Stimulated activated CD4-positive, alpha-beta T cell treated with anti-CD3 and anti-CD28 coated beads, Interleukin-1b, Interleukin-23, amount 100 ng/mL, for 1 hour (primary cell): ENCODE measurements around the gene SLC26A8.
A peak's percentile ranks its signal among the peaks of the same experiment; 100 is the strongest.
"Not testable (repeated sequence)": the region's sequence is repeated elsewhere in the genome, so short reads cannot be mapped to it uniquely, and the experiment has no call there.

Experiments used
- DNase-seq, 2 donors: peaks; one replicate each; pipeline ENCODE4 v3.0.0-alpha.2; 2020; ENCODE audit warnings: low read depth in 2 of 2

Gene SLC26A8

GRCh38 chr6:35943390-35943789 lies 81.1 kb downstream of the SLC26A8 start:
- no peak for DNase-seq

DNA sequence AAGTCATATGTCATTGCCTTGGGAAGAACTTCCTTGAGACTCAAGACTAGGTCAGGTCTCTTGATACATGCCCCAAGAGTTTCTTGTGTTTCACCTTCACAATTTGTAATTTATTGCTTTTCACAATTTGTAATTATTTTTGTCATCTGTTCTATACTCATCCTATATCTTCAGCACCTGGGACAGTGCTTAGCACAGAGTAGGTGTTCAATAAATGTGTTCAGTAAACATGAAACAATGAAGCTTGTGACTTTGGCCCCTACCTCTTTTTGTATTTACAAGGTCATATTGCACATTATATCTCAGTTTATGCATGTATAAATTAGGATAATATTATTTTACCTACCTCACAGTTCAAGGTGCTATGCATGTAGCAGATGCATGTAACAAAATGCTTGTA lies 82.1 kb downstream of the SLC26A8 start:
- DNase-seq = no peak

DNA sequence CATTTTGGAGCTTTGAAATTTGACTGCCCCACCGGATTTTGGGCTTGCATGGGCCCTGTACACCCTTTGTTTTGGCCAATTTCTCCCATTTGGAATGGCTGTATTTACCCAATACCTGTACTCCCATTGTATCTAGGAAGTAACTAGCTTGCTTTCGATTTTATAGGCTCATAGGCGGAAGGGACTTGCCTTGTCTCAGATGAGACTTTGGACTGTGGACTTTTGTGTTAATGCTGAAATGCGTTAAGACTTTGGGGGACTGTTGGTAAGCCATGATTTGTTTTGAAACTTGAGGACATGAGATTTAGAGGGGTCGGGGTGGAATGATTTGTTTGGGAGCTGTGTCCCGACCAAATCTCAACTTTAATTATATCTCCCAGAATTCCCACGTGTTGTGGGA lies 83.3 kb downstream of the SLC26A8 start:
- DNase-seq = not testable (repeated sequence)

GRCh38 chr6:35940014-35940413 lies 84.4 kb downstream of the SLC26A8 start:
- DNase-seq = not testable (repeated sequence)

GRCh38 chr6:35939259-35939658 lies 85.2 kb downstream of the SLC26A8 start:
- not testable (repeated sequence) for DNase-seq

DNA sequence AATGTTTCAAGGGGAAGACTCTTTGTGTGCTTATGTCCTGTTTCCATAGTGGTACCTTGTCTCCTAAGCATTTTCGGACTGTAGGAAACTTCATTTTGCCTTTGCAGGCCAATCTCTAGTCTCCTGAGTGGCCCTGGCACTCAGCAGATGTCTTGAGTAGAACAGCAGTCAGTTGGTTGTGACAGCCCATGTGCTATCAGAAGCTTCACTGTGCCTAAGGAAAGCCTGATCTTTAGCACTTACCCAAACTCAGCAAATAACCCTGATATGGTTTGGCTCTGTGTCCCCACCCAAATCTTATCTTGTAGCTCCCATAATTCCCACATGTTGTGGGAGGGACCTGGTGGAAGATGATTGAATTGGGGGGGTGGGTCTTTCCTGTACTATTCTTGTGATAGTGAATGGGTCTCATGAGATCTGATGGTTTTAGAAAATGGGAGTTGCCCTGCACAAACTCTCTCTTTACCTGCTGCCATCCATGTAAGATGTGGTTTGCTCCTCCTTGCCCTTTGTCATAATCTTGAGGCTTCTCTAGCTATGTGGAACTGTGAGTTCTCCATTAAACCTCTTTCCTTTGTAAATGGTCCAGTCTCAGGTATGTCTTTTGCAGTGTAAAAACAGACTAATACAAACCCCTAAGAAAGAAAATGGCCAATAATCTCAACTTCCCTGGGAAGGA lies 87.6 kb downstream of the SLC26A8 start:
- DNase-seq = no peak

DNA sequence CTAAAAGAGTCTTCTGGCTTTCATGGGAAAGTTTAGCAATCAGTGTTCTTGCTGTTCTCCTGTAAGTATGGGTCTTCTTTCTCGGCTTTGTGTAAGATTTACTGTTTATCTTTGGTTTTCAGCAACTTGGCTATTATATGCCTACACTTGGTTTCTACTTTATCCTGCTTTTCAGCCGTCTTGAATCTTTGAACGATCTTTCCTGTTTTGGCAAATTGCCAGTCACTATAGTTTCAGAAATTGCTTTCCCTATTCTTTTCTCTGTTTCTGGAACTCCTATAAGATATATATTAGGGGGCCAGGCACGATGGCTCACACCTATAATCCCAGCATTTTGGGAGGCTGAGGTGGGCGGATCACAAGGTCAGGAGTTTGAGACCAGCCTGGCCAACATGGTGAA lies 89.0 kb downstream of the SLC26A8 start:
- no peak for DNase-seq

DNA sequence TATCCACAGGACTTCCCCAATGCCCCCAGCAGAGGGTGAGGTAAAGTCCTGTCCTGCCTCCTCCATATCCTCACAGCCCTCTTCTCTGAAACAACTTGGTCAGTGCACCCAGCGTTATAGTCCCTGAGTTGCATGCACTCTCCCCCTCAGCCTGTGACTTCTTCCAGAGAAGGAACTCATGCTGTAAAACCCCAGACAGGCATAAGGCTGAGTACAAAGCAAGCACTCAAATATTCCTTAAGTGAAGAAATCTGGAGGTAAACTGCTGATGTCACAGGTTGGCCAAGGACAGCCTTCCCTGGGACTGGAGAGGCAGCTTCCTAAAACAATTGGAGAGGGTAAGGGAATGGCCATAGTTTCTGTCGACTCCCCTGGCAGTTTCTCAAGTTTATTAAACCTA lies 90.6 kb downstream of the SLC26A8 start:
- DNase-seq = no peak

GRCh38 chr6:35931873-35932272 lies 92.6 kb downstream of the SLC26A8 start:
- not testable (repeated sequence) for DNase-seq

DNA sequence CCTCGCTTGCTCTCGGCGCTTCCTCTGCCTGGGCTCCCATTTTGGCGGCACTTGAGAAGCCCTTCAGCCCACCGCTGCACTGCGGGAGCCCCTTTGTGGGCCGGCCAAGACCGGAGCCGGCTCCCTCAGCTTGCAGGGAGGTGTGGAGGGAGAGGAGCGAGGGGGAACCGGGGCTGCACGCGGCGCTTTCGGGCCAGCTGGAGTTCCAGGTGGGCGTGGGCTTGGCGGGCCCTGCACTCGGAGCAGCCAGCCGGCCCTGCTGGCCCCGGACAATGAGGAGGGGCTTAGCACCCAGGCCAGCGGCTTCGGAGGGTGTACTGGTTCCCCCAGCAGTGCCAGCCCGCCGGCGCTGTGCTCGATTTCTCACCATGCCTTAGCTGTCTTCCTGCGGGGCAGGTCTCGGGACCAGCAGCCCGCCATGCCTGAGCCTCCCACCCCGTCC lies 93.3 kb downstream of the SLC26A8 start:
- no peak for DNase-seq

GRCh38 chr6:35929601-35930000 lies 94.8 kb downstream of the SLC26A8 start:
- no peak for DNase-seq

DNA sequence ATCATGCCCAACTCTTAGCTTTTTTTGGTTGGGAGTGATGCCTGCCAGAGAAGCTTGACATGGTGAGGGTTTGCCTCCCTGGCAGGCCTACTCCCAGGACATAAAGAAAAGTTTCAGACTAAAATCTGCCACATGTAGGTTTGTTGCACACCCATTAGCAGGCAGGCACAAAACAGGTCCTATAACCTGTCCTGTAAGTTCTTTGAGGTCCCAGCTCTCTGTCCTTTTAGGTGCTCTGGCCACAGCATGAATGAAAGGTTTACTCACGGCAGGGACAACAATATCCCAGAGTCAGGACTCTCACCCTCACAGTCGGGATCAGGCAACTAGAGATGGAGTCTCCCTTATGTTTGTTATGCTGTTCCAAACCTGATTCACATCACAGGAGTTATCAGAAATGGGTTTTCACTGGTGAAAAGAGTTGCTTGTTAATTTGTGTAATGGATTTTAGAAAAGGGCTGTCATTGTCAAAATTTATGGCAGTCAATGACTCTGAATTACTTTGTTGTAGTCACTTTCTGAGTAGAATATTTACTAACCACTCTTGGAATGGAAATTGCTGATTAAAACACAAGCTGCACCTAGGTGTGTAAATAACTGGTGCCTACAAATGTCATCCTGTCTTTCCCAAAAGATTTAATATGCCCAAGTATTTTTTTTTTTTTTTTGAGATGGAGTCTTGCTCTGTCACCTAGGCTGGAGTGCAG lies 97.8 kb downstream of the SLC26A8 start:
- DNase-seq = no peak

- DNase-seq = no peak
These were observed 98.5 kb downstream of the SLC26A8 start for GRCh38 chr6:35925961-35926360.

GRCh38 chr6:35924146-35924545 lies 100.3 kb downstream of the SLC26A8 start:
- DNase-seq = no peak

- no peak for DNase-seq
These were observed 102.3 kb downstream of the SLC26A8 start for GRCh38 chr6:35922139-35922554.

- DNase-seq = peak; percentile 65 to 76
These were observed 103.4 kb downstream of the SLC26A8 start, which contains the start of gene SRPK1 for GRCh38 chr6:35920793-35921732. SRPK1 (minus strand) TSS chr6:35921098; CDS start chr6:35921056, 42 bp downstream.

GRCh38 chr6:35919827-35920751 lies 104.4 kb downstream of the SLC26A8 start:
- DNase-seq = peak; percentile 16 to 22

- no peak for DNase-seq
These were observed 105.2 kb downstream of the SLC26A8 start for GRCh38 chr6:35919085-35919826.

- DNase-seq = not testable (repeated sequence)
These were observed 107.5 kb downstream of the SLC26A8 start for GRCh38 chr6:35916893-35917292.

DNA sequence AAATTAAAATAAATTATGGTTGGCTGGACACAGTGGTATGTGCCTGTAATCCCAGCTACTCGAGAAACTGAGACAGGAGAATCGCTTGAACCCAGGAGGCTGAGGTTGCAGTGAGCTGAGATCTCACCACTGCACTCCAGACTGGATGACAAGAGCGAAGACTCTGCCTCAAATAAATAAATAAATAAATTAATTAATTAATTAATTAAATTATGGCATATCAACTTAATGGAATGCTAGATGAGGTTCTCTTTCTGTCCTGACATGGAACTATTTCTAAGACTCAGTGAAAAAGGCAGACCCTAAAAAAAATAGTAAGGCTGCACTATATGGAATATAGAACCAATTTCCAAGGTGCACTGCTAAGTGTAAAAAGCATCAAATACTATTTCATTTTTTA lies 108.4 kb downstream of the SLC26A8 start:
- no peak for DNase-seq
